GM10847 (cell line): Measurements from ENCODE around the gene DST.

Experiments
- POLR2A ChIP-seq: IDR thresholded peaks from 2 replicates; pipeline ENCODE4 v1.6.1; 2011; ENCODE audit not compliant: insufficient read length; ENCODE audit errors: extremely low read depth

DST gene

GRCh38 chr6:56570413-56571359 lies 72.0 kb downstream of the DST start:
- TF ChIP-seq POLR2A = no peak

GRCh38 chr6:56567501-56567900 lies 75.2 kb downstream of the DST start:
- TF ChIP-seq POLR2A = no peak

GRCh38 chr6:56556751-56557540 lies 85.7 kb downstream of the DST start:
- TF ChIP-seq POLR2A = no peak

- TF ChIP-seq POLR2A = no peak
Observed at GRCh38 chr6:56555438-56555872, 87.2 kb downstream of the DST start.

- TF ChIP-seq POLR2A = no peak
Observed at GRCh38 chr6:56552187-56553130, 90.2 kb downstream of the DST start.

GRCh38 chr6:56551409-56552120 lies 91.1 kb downstream of the DST start:
- TF ChIP-seq POLR2A = no peak

GRCh38 chr6:56550301-56550700 lies 92.4 kb downstream of the DST start:
- TF ChIP-seq POLR2A = no peak

- no peak for TF ChIP-seq POLR2A
Observed at GRCh38 chr6:56549014-56549413, 93.7 kb downstream of the DST start.

GRCh38 chr6:56547687-56548086 lies 95.0 kb downstream of the DST start:
- TF ChIP-seq POLR2A = no peak

- TF ChIP-seq POLR2A = peak; percentile 74
Observed at GRCh38 chr6:56542364-56543331, 100.0 kb downstream of the DST start.

GRCh38 chr6:56541741-56542360 lies 100.8 kb downstream of the DST start:
- TF ChIP-seq POLR2A = no peak

GRCh38 chr6:56541030-56541600 lies 101.6 kb downstream of the DST start:
- TF ChIP-seq POLR2A = no peak
